ENCODE measurements around the gene RBM5. TPM values are rescaled to one million over a fixed set of nuclear protein-coding genes. Genes with fewer than 3 reads are reported as not detected.

RBM5 gene
- total and polyA plus RNA-seq, 2 experiments from 2014 or later, result 44.9 to 111 TPM

- peaks cover 6% of the 10 kb centered on the region for H3K4me1 ChIP-seq (ENCODE audit: insufficient read depth)
- peaks cover 60% of the 10 kb centered on the region for H3K36me3 Mint-ChIP-seq (ENCODE audit: low read depth)
- H3K9me3 Mint-ChIP-seq, result peaks cover 10% of the 10 kb centered on the region; the same call in 2 of the 3 replicates
- no peak for ATAC-seq
- peaks cover 56% of the 10 kb centered on the region for H3K36me3 ChIP-seq (ENCODE audit: insufficient read depth)
- no peak overlapping the region for H3K4me2 ChIP-seq
- peaks cover 11% of the 10 kb centered on the region for H3K27me3 Mint-ChIP-seq (ENCODE audit: insufficient read depth, low read depth, poor library complexity)
- no peak overlapping the region for H2AFZ ChIP-seq
- TF ChIP-seq CTCF (conservative IDR thresholded peaks at IDR 0.05; ENCODE audit: low read depth in 2 of 2), result no peak
- TF ChIP-seq POLR2AphosphoS5 (IDR thresholded peaks at IDR 0.05; ENCODE audit: low read depth), result no peak
- TF ChIP-seq JUNB (IDR thresholded peaks at IDR 0.05; ENCODE audit: unreplicated experiment), result no peak
- TF ChIP-seq EZH2phosphoT487 (IDR thresholded peaks at IDR 0.05; ENCODE audit: unreplicated experiment), result no peak
- TF ChIP-seq EZH2 (IDR thresholded peaks at IDR 0.05; ENCODE audit: low read depth, unreplicated experiment), result no peak
- no peak for TF ChIP-seq STAT1 (IDR thresholded peaks at IDR 0.05; ENCODE audit: unreplicated experiment)
- no peak for TF ChIP-seq NANOG (IDR thresholded peaks at IDR 0.05; ENCODE audit: borderline replicate concordance)
- no peak for TF ChIP-seq ZNF331 (CRISPR knock-in tag; IDR thresholded peaks at IDR 0.05; ENCODE audit: low read depth)
- TF ChIP-seq ZNF462 (CRISPR knock-in tag; IDR thresholded peaks at IDR 0.05), result no peak
- no peak for TF ChIP-seq ZNF114 (CRISPR knock-in tag; IDR thresholded peaks at IDR 0.05)
- TF ChIP-seq REST (IDR thresholded peaks at IDR 0.05; ENCODE audit: unreplicated experiment), result no peak
- TF ChIP-seq ETS1 (IDR thresholded peaks at IDR 0.05), result no peak
- TF ChIP-seq CREB1 (CRISPR knock-in tag; IDR thresholded peaks at IDR 0.05; ENCODE audit: low read depth), result no peak
- no peak overlapping the region; the same call in 2 of the 3 replicates for H3K4me3 Mint-ChIP-seq
- peaks cover 10% of the 10 kb centered on the region for H3K4me1 Mint-ChIP-seq
- peak overlapping the region; percentile 91; the same call in 1 of the 2 replicates for H3K4me3 ChIP-seq
- peaks cover 8% of the 10 kb centered on the region; the same call in 1 of the 2 replicates for H4K20me1 ChIP-seq (replicated peaks; ENCODE audit: insufficient read depth)
- H3K27ac Mint-ChIP-seq, result no peak overlapping the region
- peaks cover 47% of the 10 kb centered on the region for H3K79me2 ChIP-seq (replicated peaks; ENCODE audit: insufficient read depth)
- H3K27me3 ChIP-seq (ENCODE audit: insufficient read depth), result no peaks in the 10 kb centered on the region
- peak overlapping the region; percentile 29; the same call in 1 of the 2 replicates for H3K27ac ChIP-seq (ENCODE audit: low read depth)
- DNase-seq (ENCODE audit: low spot score), result no peak
- 0 out of 2 replicates have a peak, but pooled peaks cover 6% of the 10 kb centered on the region for H3F3A ChIP-seq (replicated peaks; ENCODE audit: low read depth)
- H3K9me2 ChIP-seq (ENCODE audit: insufficient read depth), result no peaks in the 10 kb centered on the region
These were observed 2.3 kb downstream of the RBM5 start for GRCh38 chr3:50090984-50091383.
